GM18868 (cell line): ENCODE data around the gene ACO2.

Experiments used
- ATAC-seq: cut with Tn5 transposase; IDR thresholded peaks from one replicate; pipeline ENCODE4 v1.9.1; 2021; ENCODE audit warnings: mild to moderate bottlenecking, moderate library complexity; ENCODE audit not compliant: unreplicated experiment

ACO2 gene

GRCh38 chr22:41518048-41518347, 49.1 kb downstream of the ACO2 start:
- no peak for ATAC-seq

- no peak for ATAC-seq
Observed at GRCh38 chr22:41521126-41521525, 52.2 kb downstream of the ACO2 start.

- ATAC-seq: no peak
Observed at GRCh38 chr22:41522813-41523212, 53.9 kb downstream of the ACO2 start.

- no peak for ATAC-seq
Observed at GRCh38 chr22:41523464-41524221, 54.7 kb downstream of the ACO2 start.

GRCh38 chr22:41524251-41524661, 55.3 kb downstream of the ACO2 start:
- no peak for ATAC-seq

GRCh38 chr22:41524809-41525449, 56.0 kb downstream of the ACO2 start:
- ATAC-seq: no peak

- ATAC-seq: no peak
Observed at GRCh38 chr22:41525450-41526225, 56.7 kb downstream of the ACO2 start.

- no peak for ATAC-seq
Observed at GRCh38 chr22:41526226-41526829, 57.4 kb downstream of the ACO2 start.

- ATAC-seq: no peak
Observed at GRCh38 chr22:41526830-41527799, 58.2 kb downstream of the ACO2 start.

GRCh38 chr22:41528132-41528766, 59.3 kb downstream of the ACO2 start:
- no peak for ATAC-seq

- no peak for ATAC-seq
Observed at GRCh38 chr22:41528938-41529561, 60.1 kb downstream of the ACO2 start.

- no peak for ATAC-seq
Observed at GRCh38 chr22:41530890-41531714, 62.2 kb downstream of the ACO2 start.

- no peak for ATAC-seq
Observed at GRCh38 chr22:41531715-41532477, 63.0 kb downstream of the ACO2 start.

GRCh38 chr22:41532908-41533825, 64.2 kb downstream of the ACO2 start:
- ATAC-seq: no peak

- ATAC-seq: no peak
Observed at GRCh38 chr22:41534219-41534618, 65.3 kb downstream of the ACO2 start.

- ATAC-seq: no peak
Observed at GRCh38 chr22:41535244-41535643, 66.3 kb downstream of the ACO2 start.

- no peak for ATAC-seq
Observed at GRCh38 chr22:41537203-41537602, 68.3 kb downstream of the ACO2 start.
